IMR-90 (cell line): ENCODE measurements around the gene PCDHGA12. TPM values are rescaled to one million over a fixed set of nuclear protein-coding genes. Genes with fewer than 3 reads are reported as not detected.
"Not testable (repeated sequence)": the region's sequence is repeated elsewhere in the genome, so short reads cannot be mapped to it uniquely, and the experiment has no call there.

Experiments
- ATAC-seq: fragments of 200-7000 bp; cut with Tn5 transposase; 2 replicates; pipeline ENCODE4 v1.9.1; 2020; ENCODE audit warnings: low read depth, mild to moderate bottlenecking, moderate library complexity
- BruUV-seq: library from RNA; stranded (reverse); fragments of 400-500 nt; replicated peaks from 2 replicates; lab custom pipeline; 2021; lab: Mats Ljungman, UMichigan
- CTCF ChIA-PET: fragments of 300-600 bp; formaldehyde crosslinking; extraction: SDS; loops from one replicate; lab custom pipeline; 2021; ENCODE audit warnings: antibody characterized with exemption; lab: Yijun Ruan, JAX
- POLR2A ChIA-PET: fragments of 300-600 bp; sonication (Branson Sonifier 250); formaldehyde crosslinking; loops from one replicate; lab custom pipeline; 2022; ENCODE audit warnings: antibody characterized with exemption; ENCODE audit not compliant: unreplicated experiment; lab: Charles Lee
- DNase-seq: peaks from one replicate; pipeline ENCODE4 v3.0.0; 2013
- H2AFZ ChIP-seq: replicated peaks from 2 replicates; pipeline ENCODE3; 2013; ENCODE audit warnings: low read length, mild to moderate bottlenecking; ENCODE audit not compliant: poor library complexity
- H2AK5ac ChIP-seq: 2 replicates; pipeline ENCODE4 v1.6.1; 2013; ENCODE audit warnings: low read depth, low read length, inconsistent platforms
- H2AK9ac ChIP-seq: replicated peaks from 2 replicates; pipeline ENCODE3; 2013; ENCODE audit warnings: mild to moderate bottlenecking, low read depth, low read length, moderate library complexity; ENCODE audit not compliant: poor library complexity
- H2BK120ac ChIP-seq: 2 replicates; pipeline ENCODE4 v1.6.1; 2013; ENCODE audit warnings: low read depth, low read length, inconsistent platforms
- H2BK15ac ChIP-seq: 3 replicates; pipeline ENCODE4 v1.6.1; 2013; ENCODE audit warnings: low read depth, low read length, inconsistent platforms
- H2BK20ac ChIP-seq: 2 replicates; pipeline ENCODE4 v1.6.1; 2013; ENCODE audit warnings: low read depth, mild to moderate bottlenecking, inconsistent platforms, low read length, moderate library complexity
- H2BK5ac ChIP-seq: 2 replicates; pipeline ENCODE4 v1.6.1; 2013; ENCODE audit warnings: mild to moderate bottlenecking, low read depth, low read length, inconsistent platforms; ENCODE audit not compliant: poor library complexity, severe bottlenecking
- H3K14ac ChIP-seq: replicated peaks from 2 replicates; pipeline ENCODE4 v1.6.1; 2013; ENCODE audit warnings: low read depth, low read length, inconsistent platforms
- H3K18ac ChIP-seq: 2 replicates; pipeline ENCODE4 v1.6.1; 2013; ENCODE audit warnings: low read depth, low read length, control low read depth
- H3K23ac ChIP-seq: 2 replicates; pipeline ENCODE4 v1.6.1; 2013; ENCODE audit warnings: low read depth, low read length, inconsistent platforms
- H3K27ac ChIP-seq: 2 replicates; pipeline ENCODE4 v1.5.1; 2013; ENCODE audit warnings: mild to moderate bottlenecking, control low read depth, low read length; ENCODE audit not compliant: insufficient read depth
- H3K27me3 ChIP-seq: 2 replicates; pipeline ENCODE4 v1.6.1; 2013; ENCODE audit warnings: low read length; ENCODE audit not compliant: control insufficient read depth, insufficient read depth
- H3K36me3 ChIP-seq: 2 replicates; pipeline ENCODE4 v1.6.1; 2013; ENCODE audit warnings: low read length, mixed read lengths; ENCODE audit not compliant: control insufficient read depth, insufficient read depth
- H3K4ac ChIP-seq: 2 replicates; pipeline ENCODE4 v1.6.1; 2013; ENCODE audit warnings: low read depth, low read length, inconsistent platforms
- H3K4me1 ChIP-seq: 2 replicates; pipeline ENCODE4 v1.6.1; 2013; ENCODE audit warnings: low read length, mixed read lengths; ENCODE audit not compliant: control insufficient read depth, insufficient read depth
- H3K4me2 ChIP-seq: 2 replicates; pipeline ENCODE4 v1.6.1; 2013; ENCODE audit warnings: low read depth, mild to moderate bottlenecking, control low read depth, low read length, moderate library complexity
- H3K4me3 ChIP-seq: 2 replicates; pipeline ENCODE4 v1.5.1; 2013; ENCODE audit warnings: low read depth, mild to moderate bottlenecking, control low read depth, low read length, moderate library complexity; ENCODE audit not compliant: insufficient read depth
- H3K56ac ChIP-seq: 2 replicates; pipeline ENCODE4 v1.6.1; 2013; ENCODE audit warnings: low read length, inconsistent platforms; ENCODE audit not compliant: insufficient read depth; ENCODE audit errors: extremely low read depth
- H3K79me1 ChIP-seq, 2 experiments: 2 replicates each; pipeline ENCODE4 v1.6.1; 2013; ENCODE audit warnings: low read length in 2 of 2, inconsistent platforms in 1 of 2, low read depth in 1 of 2
- H3K9ac ChIP-seq: 2 replicates; pipeline ENCODE4 v1.6.1; 2013; ENCODE audit warnings: low read depth, low read length, control low read depth
- H3K9me1 ChIP-seq: 2 replicates; pipeline ENCODE4 v1.6.1; 2013; ENCODE audit warnings: low read length, inconsistent platforms; ENCODE audit not compliant: insufficient read depth
- H3K9me3 ChIP-seq: 2 replicates; pipeline ENCODE4 v1.6.1; 2013; ENCODE audit warnings: low read length; ENCODE audit not compliant: control insufficient read depth, insufficient read depth
- H4K20me1 ChIP-seq: 2 replicates; pipeline ENCODE4 v1.6.1; 2013; ENCODE audit warnings: low read length, inconsistent platforms; ENCODE audit not compliant: insufficient read depth
- H4K5ac ChIP-seq: 2 replicates; pipeline ENCODE4 v1.6.1; 2013; ENCODE audit warnings: mild to moderate bottlenecking, low read depth, low read length, control low read depth
- H4K8ac ChIP-seq, 2 experiments: 2 replicates each; pipeline ENCODE4 v1.6.1; 2013; ENCODE audit warnings: low read depth in 2 of 2, low read length in 2 of 2, control low read depth in 1 of 2, inconsistent platforms in 1 of 2
- H4K91ac ChIP-seq: 2 replicates; pipeline ENCODE4 v1.6.1; 2013; ENCODE audit warnings: low read depth, low read length, inconsistent platforms; ENCODE audit not compliant: insufficient read depth
- CTCF ChIP-seq: conservative IDR thresholded peaks from 2 replicates; pipeline ENCODE4 v1.5.1; 2012; ENCODE audit warnings: mild to moderate bottlenecking, low read depth, low read length, improper control_type of control experiment
- RAD21 ChIP-seq: IDR thresholded peaks from 2 replicates; pipeline ENCODE4 v1.6.1; 2012; ENCODE audit warnings: low read length, improper control_type of control experiment
- SMC3 ChIP-seq: fragments of 150-350 bp; IDR thresholded peaks from 2 replicates; pipeline ENCODE4 v1.6.1; 2016; ENCODE audit warnings: low read depth, mild to moderate bottlenecking, antibody characterized with exemption, low read length, moderate library complexity
- WGBS, 2 experiments: methylation state at CpG; one replicate each; pipeline versions ENCODE4 v1.1.5 to v1.1.7; 2013; ENCODE audit warnings: missing lambda C conversion rate in 2 of 2; ENCODE audit not compliant: insufficient read length in 1 of 2; ENCODE audit errors: extremely low coverage in 2 of 2; 5-methylcytosine and 5-hydroxymethylcytosine counted together
- dilution Hi-C: fragments of 300-500 bp; cut with HindIII; formaldehyde crosslinking; loops from one replicate; pipeline ENCODE4 v1.14.3; 2018; ENCODE audit warnings: low sequenced_read_pairs; ENCODE audit not compliant: unreplicated experiment
- in situ Hi-C: fragments of 300-500 bp; cut with MboI; formaldehyde crosslinking; loops from 3 replicates; pipeline ENCODE4 v1.14.3; 2019; ENCODE audit warnings: low sequenced_read_pairs, inconsistent platforms, mixed read lengths
- intact Hi-C: fragments of 100-400 bp; cut with micrococcal nuclease; formaldehyde crosslinking; loops from 2 replicates; pipeline ENCODE4 v1.10.0; 2022
- polyA plus RNA-seq, 3 experiments: library from polyadenylated mRNA; depleted of rRNA; stranded (reverse); fragments of >200 nt; gene quantifications; 2 replicates each; pipeline ENCODE4 v1.2.3, GENCODE V29; 2012; ENCODE audit warnings: low replicate concordance in 1 of 3
- total RNA-seq: library from RNA; depleted of rRNA; stranded (reverse); fragments of >200 nt; gene quantifications from 2 replicates; pipeline ENCODE4 v1.2.3, GENCODE V29; 2012

Gene PCDHGA12
- total and polyA plus RNA-seq, 2 of the 4 experiments (the other 2 are of a cell fraction) = 7.9 to 8.8 TPM

GRCh38 chr5:141387557-141388311 is 42.6 kb upstream of the PCDHGA12 start, which contains the start of gene PCDHGB4:
Gene PCDHGB4 (plus strand): TSS chr5:141387698. CDS start chr5:141387885, 187 bp downstream.
- peak; percentile 67 for ATAC-seq
- CTCF ChIA-PET = not testable (repeated sequence)

More at GRCh38 chr5:141387557-141388311, 42.6 kb upstream of the PCDHGA12 start, which contains the start of gene PCDHGB4:
- H2BK15ac ChIP-seq, H3K27me3 ChIP-seq, H3K4ac ChIP-seq, H3K23ac ChIP-seq, in situ Hi-C loops, intact Hi-C loops, H4K91ac ChIP-seq, H3K9me1 ChIP-seq, H2AK5ac ChIP-seq, H2BK120ac ChIP-seq, H3K14ac ChIP-seq, H4K5ac ChIP-seq, H3K4me1 ChIP-seq, H3K18ac ChIP-seq, H2BK20ac ChIP-seq, dilution Hi-C loops, H2AFZ ChIP-seq, H4K20me1 ChIP-seq, POLR2A ChIA-PET, H2BK5ac ChIP-seq, BruUV-seq, H2AK9ac ChIP-seq: not testable (repeated sequence)
- H3K9ac ChIP-seq = peak within 1 kb of the TSS; percentile 68
- peaks cover 48% of the 10 kb centered on the region for H3K9me3 ChIP-seq
- peak within 1 kb of the TSS; percentile 71; the same call in 1 of the 2 replicates for H3K4me2 ChIP-seq
- peaks cover 11% of the 10 kb centered on the region for H3K36me3 ChIP-seq
- H3K4me3 ChIP-seq = peak within 1 kb of the TSS; percentile 61
- H3K79me1 ChIP-seq = peaks cover 7 to 11% of the 10 kb centered on the region in 2 experiments; a peak in 3 of 4 replicates
- DNase-seq = peak; percentile 47
- WGBS, 2 experiments = 0% methylated on average over 2 of the region's 40 CpGs; no CpG with 5 or more reads in 1 of the 2 experiments
- peak within 1 kb of the TSS; percentile 43; the same call in 1 of the 2 replicates for H3K56ac ChIP-seq
- peak; percentile 7; the same call in 1 of the 2 replicates for TF ChIP-seq SMC3
- TF ChIP-seq CTCF = peak; percentile 49
- peak; percentile 44 for TF ChIP-seq RAD21
- H4K8ac ChIP-seq = peak within 1 kb of the TSS in 1 of 2 experiments; percentile 40; a peak in 2 of 4 replicates
- H3K27ac ChIP-seq = peak within 1 kb of the TSS; percentile 36; the same call in 1 of the 2 replicates
